GM12872 (cell line): ENCODE results near the gene FGG.

ENCODE experiments used
- TF ChIP-seq, protein P1 (sequence below): IDR thresholded peaks from 3 replicates; pipeline ENCODE4 v1.5.1; 2011; ENCODE audit warnings: low read depth, mild to moderate bottlenecking, low read length, moderate library complexity; ENCODE audit not compliant: insufficient read depth

Gene FGG

DNA sequence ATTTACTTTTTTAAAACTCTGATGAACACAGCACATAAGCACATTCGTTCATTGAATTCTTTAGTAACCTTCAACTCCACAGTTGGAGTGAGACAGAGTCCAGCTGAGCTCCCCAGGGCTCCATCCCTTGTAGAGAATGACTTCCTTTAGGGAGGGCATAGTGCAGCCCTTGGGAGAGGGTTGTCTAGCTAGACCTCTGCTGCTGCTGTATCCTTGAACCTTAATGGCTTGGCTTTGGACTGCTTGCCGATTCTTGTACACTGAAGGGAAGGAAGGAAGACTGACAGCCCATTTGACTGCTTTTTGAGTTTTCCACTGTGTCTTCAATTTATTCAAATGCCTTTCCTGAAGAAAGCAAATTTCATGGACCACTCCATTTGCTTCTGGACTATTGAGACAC lies 19.4 kb upstream of the FGG start:
- TF ChIP-seq, protein P1, sequence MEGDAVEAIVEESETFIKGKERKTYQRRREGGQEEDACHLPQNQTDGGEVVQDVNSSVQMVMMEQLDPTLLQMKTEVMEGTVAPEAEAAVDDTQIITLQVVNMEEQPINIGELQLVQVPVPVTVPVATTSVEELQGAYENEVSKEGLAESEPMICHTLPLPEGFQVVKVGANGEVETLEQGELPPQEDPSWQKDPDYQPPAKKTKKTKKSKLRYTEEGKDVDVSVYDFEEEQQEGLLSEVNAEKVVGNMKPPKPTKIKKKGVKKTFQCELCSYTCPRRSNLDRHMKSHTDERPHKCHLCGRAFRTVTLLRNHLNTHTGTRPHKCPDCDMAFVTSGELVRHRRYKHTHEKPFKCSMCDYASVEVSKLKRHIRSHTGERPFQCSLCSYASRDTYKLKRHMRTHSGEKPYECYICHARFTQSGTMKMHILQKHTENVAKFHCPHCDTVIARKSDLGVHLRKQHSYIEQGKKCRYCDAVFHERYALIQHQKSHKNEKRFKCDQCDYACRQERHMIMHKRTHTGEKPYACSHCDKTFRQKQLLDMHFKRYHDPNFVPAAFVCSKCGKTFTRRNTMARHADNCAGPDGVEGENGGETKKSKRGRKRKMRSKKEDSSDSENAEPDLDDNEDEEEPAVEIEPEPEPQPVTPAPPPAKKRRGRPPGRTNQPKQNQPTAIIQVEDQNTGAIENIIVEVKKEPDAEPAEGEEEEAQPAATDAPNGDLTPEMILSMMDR = no peak

- TF ChIP-seq, protein P1 = no peak
Measured at GRCh38 chr4:154630324-154630723, 17.9 kb upstream of the FGG start.

DNA sequence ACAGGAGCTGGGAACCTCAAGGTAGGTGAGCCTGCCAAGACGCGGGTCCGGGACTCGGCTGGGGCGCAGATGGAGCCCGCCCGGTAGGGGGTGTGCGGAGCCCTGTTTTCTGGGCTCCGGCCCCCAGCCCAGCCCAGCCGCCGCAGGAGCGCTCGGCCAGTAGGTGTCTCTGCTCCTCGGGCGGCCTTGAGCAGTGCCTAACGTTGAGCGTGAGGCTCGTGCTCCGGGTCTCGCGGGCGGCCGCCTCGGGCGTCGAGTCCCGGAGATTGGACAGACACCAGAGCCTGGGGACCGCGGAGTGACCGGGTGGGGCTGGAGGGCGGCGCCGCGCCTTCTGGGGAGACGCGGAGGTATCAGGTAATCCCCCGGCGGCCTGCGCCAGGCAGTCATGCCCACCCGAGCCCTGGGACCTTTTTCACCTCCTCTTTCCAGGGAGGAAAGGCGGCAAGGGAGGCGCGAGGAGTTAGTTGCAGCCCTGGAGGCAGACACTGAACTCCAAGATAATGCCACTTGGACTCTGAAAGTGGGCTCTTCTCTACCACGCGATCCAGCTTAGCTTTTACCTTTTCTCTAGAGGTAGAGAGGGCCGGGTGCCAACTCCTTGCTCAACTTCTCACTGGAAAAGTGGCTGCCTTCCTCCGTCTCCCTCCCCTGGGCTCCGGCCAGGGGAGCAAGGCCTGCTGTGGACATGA lies 14.5 kb upstream of the FGG start:
- TF ChIP-seq, protein P1 = peak; percentile 80

DNA sequence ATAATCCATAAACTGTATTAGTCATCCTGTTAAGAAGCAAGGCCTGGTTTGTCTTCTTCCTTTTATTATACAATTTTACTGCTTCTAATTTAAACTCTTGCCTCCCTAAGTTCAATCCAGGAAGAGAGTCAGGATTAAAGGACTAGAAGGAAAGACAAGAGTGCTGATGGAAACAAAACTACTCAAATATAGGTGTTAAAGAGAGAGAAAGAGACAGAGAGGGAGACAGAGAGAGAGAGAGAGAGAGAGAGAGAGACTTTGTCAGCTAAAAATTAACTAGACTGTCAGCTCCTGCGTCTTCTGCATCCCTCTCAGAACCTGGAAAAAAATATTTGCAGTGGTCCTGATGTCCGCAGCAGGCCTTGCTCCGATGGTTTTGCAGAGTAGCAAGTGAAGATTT lies 13.5 kb upstream of the FGG start:
- TF ChIP-seq, protein P1 = no peak

GRCh38 chr4:154623995-154624394 lies 11.5 kb upstream of the FGG start:
- TF ChIP-seq, protein P1 = no peak

DNA sequence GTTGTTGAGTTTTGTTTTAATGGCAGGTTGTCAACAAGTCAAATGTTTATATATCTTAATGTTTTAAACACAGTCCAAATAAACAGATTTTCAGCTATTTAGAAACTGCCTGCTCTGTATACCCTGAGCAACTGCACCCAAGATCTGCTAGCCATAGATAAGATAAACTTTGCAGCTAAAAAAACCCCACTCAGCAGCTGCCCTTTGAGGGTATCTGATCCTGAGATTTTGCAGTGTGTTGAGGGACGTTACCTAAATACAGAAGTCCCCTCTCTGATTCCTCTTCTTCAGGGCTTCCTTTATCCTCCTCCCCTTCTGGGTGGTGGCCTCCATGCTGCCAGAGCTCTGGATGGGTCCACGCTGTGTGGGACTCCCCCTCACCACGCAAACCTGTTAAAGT lies 11.0 kb upstream of the FGG start:
- TF ChIP-seq, protein P1 = no peak

- TF ChIP-seq, protein P1 = peak; percentile 66
Measured at GRCh38 chr4:154622598-154622997, 10.1 kb upstream of the FGG start.
